GM21390 (cell line): ENCODE data around the gene TMEM52.

Experiments
- ATAC-seq: cut with Tn5 transposase; IDR thresholded peaks from one replicate; pipeline ENCODE4 v1.9.1; 2021; ENCODE audit not compliant: unreplicated experiment

TMEM52 gene

GRCh38 chr1:1876335-1876930 is 42.6 kb downstream of the TMEM52 start:
- ATAC-seq, result no peak

- ATAC-seq, result no peak
These were observed 43.1 kb downstream of the TMEM52 start for GRCh38 chr1:1875932-1876331.

GRCh38 chr1:1874901-1875300 is 44.2 kb downstream of the TMEM52 start:
- ATAC-seq, result no peak

- no peak for ATAC-seq
These were observed 45.9 kb downstream of the TMEM52 start for GRCh38 chr1:1873186-1873585.

- no peak for ATAC-seq
These were observed 46.6 kb downstream of the TMEM52 start for GRCh38 chr1:1872329-1872994.

GRCh38 chr1:1869469-1869868 is 49.6 kb downstream of the TMEM52 start:
- no peak for ATAC-seq
